Measurements from ENCODE around the gene SESTD1.

SESTD1 gene

GRCh38 chr2:179234658-179235240, 29.9 kb downstream of the SESTD1 start:
- DNase-seq (ENCODE audit: low spot score), result no peak
- in situ Hi-C loops (cut with MboI; ENCODE audit: low sequenced_read_pairs, unreplicated experiment), result no loop called here
- no peak for TF ChIP-seq CTCF (IDR thresholded peaks at IDR 0.05; ENCODE audit: borderline replicate concordance, control extremely low read depth, extremely low read depth, insufficient read depth, missing control alignments)

- in situ Hi-C loops (cut with MboI; ENCODE audit: low sequenced_read_pairs, unreplicated experiment), result no loop called here
- no peak for TF ChIP-seq CTCF (IDR thresholded peaks at IDR 0.05; ENCODE audit: borderline replicate concordance, control extremely low read depth, extremely low read depth, insufficient read depth, missing control alignments)
- DNase-seq (ENCODE audit: low spot score), result no peak
Observed at GRCh38 chr2:179233626-179234430, 30.8 kb downstream of the SESTD1 start.

DNA sequence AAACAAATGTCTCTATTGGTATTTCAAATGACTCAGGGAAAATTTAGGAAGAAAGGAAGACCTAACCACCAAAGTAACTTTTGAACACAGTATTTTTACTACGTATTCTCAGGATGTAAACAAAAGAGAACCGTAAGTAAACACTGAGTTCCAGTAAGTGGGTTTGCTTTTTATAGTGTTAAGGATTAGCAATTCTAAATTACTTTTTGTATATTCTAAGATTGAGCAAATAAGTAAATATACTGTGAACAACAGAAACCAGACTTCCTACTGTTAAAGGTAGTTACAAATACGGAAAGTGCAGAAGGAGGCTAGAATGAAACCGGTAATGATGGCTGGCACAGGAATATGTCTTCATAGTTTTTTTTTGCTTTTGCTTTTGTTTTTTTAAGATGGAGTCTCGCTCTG, 31.5 kb downstream of the SESTD1 start:
- TF ChIP-seq CTCF (IDR thresholded peaks at IDR 0.05; ENCODE audit: borderline replicate concordance, control extremely low read depth, extremely low read depth, insufficient read depth, missing control alignments), result no peak
- no peak for DNase-seq (ENCODE audit: low spot score)
- in situ Hi-C loops (cut with MboI; ENCODE audit: low sequenced_read_pairs, unreplicated experiment), result no loop called here

GRCh38 chr2:179226961-179227259, 37.7 kb downstream of the SESTD1 start:
- DNase-seq (ENCODE audit: low spot score), result no peak
- in situ Hi-C loops (cut with MboI; ENCODE audit: low sequenced_read_pairs, unreplicated experiment), result no loop called here
- no peak for TF ChIP-seq CTCF (IDR thresholded peaks at IDR 0.05; ENCODE audit: borderline replicate concordance, control extremely low read depth, extremely low read depth, insufficient read depth, missing control alignments)

GRCh38 chr2:179226203-179226960, 38.2 kb downstream of the SESTD1 start:
- no peak for TF ChIP-seq CTCF (IDR thresholded peaks at IDR 0.05; ENCODE audit: borderline replicate concordance, control extremely low read depth, extremely low read depth, insufficient read depth, missing control alignments)
- in situ Hi-C loops (cut with MboI; ENCODE audit: low sequenced_read_pairs, unreplicated experiment), result no loop called here
- no peak for DNase-seq (ENCODE audit: low spot score)

GRCh38 chr2:179224361-179224760, 40.3 kb downstream of the SESTD1 start:
- no peak for TF ChIP-seq CTCF (IDR thresholded peaks at IDR 0.05; ENCODE audit: borderline replicate concordance, control extremely low read depth, extremely low read depth, insufficient read depth, missing control alignments)
- in situ Hi-C loops (cut with MboI; ENCODE audit: low sequenced_read_pairs, unreplicated experiment), result loop anchor here (25.0 kb wide), 1 partner anchor 213 kb away; no protein-coding TSS in a partner anchor
- no peak for DNase-seq (ENCODE audit: low spot score)
